Measurements from ENCODE around the gene FAU.

The FAU gene

GRCh38 chr11:65072631-65072966, 49.3 kb downstream of the FAU start:
- DNase-seq (ENCODE audit: low read depth): no peak

GRCh38 chr11:65071907-65072630, 49.9 kb downstream of the FAU start:
- no peak for DNase-seq (ENCODE audit: low read depth)
